ENCODE data around the gene STK33. TPM values are rescaled to one million over a fixed set of nuclear protein-coding genes. Genes with fewer than 3 reads are reported as not detected.
A peak's percentile ranks its signal among the peaks of the same experiment; 100 is the strongest.

STK33 gene
- total RNA-seq, 1 experiment from 2014 or later, result 19.5 TPM

GRCh38 chr11:8586184-8586583 lies 7.8 kb downstream of the STK33 start:
- Mint-ChIP-seq H3K36me3 (ENCODE audit: insufficient read depth in 1 of 3, low read depth in 3 of 3) (peaks cover 3 to 7% (median 7%) of the 10 kb centered on the region in 3 experiments; a peak in 5 of 7 replicates), H3K9me3 (peaks cover 3 to 5% of the 10 kb centered on the region in 2 experiments; a peak in 3 of 5 replicates), H3K4me1 (peaks cover 11 to 18% of the 10 kb centered on the region in 2 experiments), H3K27ac (peak overlapping the region in 1 of 3 experiments; percentile 35; a peak in 1 of 7 replicates), H3K4me3 (no peak overlapping the region), H3K27me3 (ENCODE audit: low read depth) (no peaks in the 10 kb centered on the region)
- Histone ChIP-seq H2BK5ac (ENCODE audit: insufficient read length, low read length) (no peak overlapping the region), H2BK12ac (ENCODE audit: insufficient read length, low read depth, low read length) (no peak overlapping the region), H3K4ac (ENCODE audit: low read depth, low read length) (no peak overlapping the region), H3K23me2 (ENCODE audit: insufficient read length, low read depth, low read length, poor library complexity, severe bottlenecking) (no peaks in the 10 kb centered on the region), H4K91ac (ENCODE audit: insufficient read length, low read depth, low read length) (no peak overlapping the region), H4K20me1 (ENCODE audit: control insufficient read depth, insufficient read depth, insufficient read length) (no peaks in the 10 kb centered on the region), H3K27ac (ENCODE audit: insufficient read length, low read depth, low read length) (no peak overlapping the region), H3K23ac (ENCODE audit: insufficient read length, low read depth, low read length) (no peak overlapping the region), H4K5ac (ENCODE audit: insufficient read length, low read depth, low read length) (no peak overlapping the region), H2BK15ac (ENCODE audit: low read depth, low read length) (no peak overlapping the region), H3K79me1 (ENCODE audit: insufficient read depth, low read depth, low read length, poor library complexity, severe bottlenecking) (no peaks in the 10 kb centered on the region), H3K4me1 (ENCODE audit: insufficient read depth, low read length) (peaks cover 3% of the 10 kb centered on the region; the same call in 1 of the 2 replicates), H3K9me3 (ENCODE audit: control insufficient read depth, low read depth, low read length) (no peaks in the 10 kb centered on the region), H2AK5ac (ENCODE audit: insufficient read length, low read length) (no peak overlapping the region), H2BK120ac (ENCODE audit: low read depth, low read length, poor library complexity, severe bottlenecking) (no peak overlapping the region), H3T11ph (ENCODE audit: low read length) (no peak overlapping the region), H3K14ac (ENCODE audit: insufficient read depth, low read length) (no peak overlapping the region), H3K79me2 (ENCODE audit: insufficient read depth, low read length) (no peaks in the 10 kb centered on the region), H3K18ac (ENCODE audit: insufficient read length, low read depth, low read length) (no peak overlapping the region), H2AFZ (ENCODE audit: low read length) (no peak overlapping the region), H3K4me2 (ENCODE audit: insufficient read depth, insufficient read length, low read length) (no peak overlapping the region), H4K8ac (replicated peaks; ENCODE audit: insufficient read length, low read depth, low read length) (no peak overlapping the region), H3K56ac (ENCODE audit: insufficient read length, low read depth, low read length) (no peak overlapping the region), H3K9ac (ENCODE audit: extremely low read depth, insufficient read length, low read length) (no peak overlapping the region), H3K27me3 (ENCODE audit: insufficient read depth, low read length) (no peaks in the 10 kb centered on the region), H2BK20ac (ENCODE audit: low read depth, low read length, poor library complexity, severe bottlenecking) (no peak overlapping the region)
- DNase-seq, result no peak
- TF ChIP-seq CTCF (conservative IDR thresholded peaks at IDR 0.05), result no peak
- WGBS (ENCODE audit: extremely low coverage, insufficient read length, low lambda C conversion rate), result no CpG with 5 or more reads among the region's 1 CpG

All from H9 (cell line).